H1 (cell line): ENCODE data around the gene LRRC25. TPM values are rescaled to one million over a fixed set of nuclear protein-coding genes. Genes with fewer than 3 reads are reported as not detected.

Experiments used
- FOSL1 ChIP-seq: IDR thresholded peaks from 2 replicates; pipeline ENCODE4 v1.6.1; 2011; ENCODE audit warnings: mild to moderate bottlenecking, low read depth, low read length, moderate library complexity; ENCODE audit not compliant: insufficient read depth
- polyA plus RNA-seq, 7 experiments: library from polyadenylated mRNA; depleted of rRNA in 3 of 7; stranded (reverse) in 5 of 7; unstranded in 2 of 7; fragments of >200 nt in 5 of 7; fragments of 200-250 nt in 2 of 7; gene quantifications; 1 replicate in 5 of 7; 2 replicates in 1 of 7; 4 replicates in 1 of 7; pipeline versions ENCODE4 v1.2.1 to v1.2.3, GENCODE V29; 2011 to 2013; ENCODE audit warnings: missing spikeins in 2 of 7, mixed read lengths in 2 of 7
- total RNA-seq: library from RNA; stranded (reverse); fragmentation: NEBNext Ultra II Directional; extraction: Animal tissue kit (Norgen Biotek cat#: 25700); gene quantifications from 2 replicates; pipeline ENCODE4 v1.2.1, GENCODE V29; 2021

Gene LRRC25
- total and polyA plus RNA-seq, 2 of the 8 experiments (the other 6 are each of a cell fraction or from before 2014, with no cell fraction given) = 0.20 to 0.41 TPM

- no peak for TF ChIP-seq FOSL1
These were observed 1.6 kb upstream of the LRRC25 start (continued) for GRCh38 chr19:18399008-18399407.
